Measurements from ENCODE around the gene UNK. TPM values are rescaled to one million over a fixed set of nuclear protein-coding genes. Genes with fewer than 3 reads are reported as not detected.
"Not testable (repeated sequence)": the region's sequence is repeated elsewhere in the genome, so short reads cannot be mapped to it uniquely, and the experiment has no call there.

Gene UNK
- polyA plus RNA-seq, 2 donors = 18.2 to 26.3 TPM

- H3K9me3 ChIP-seq (ENCODE audit: control insufficient read depth in 2 of 2, insufficient read depth in 1 of 2, low read depth in 1 of 2, low read length in 1 of 2) = no peaks in the 10 kb centered on the region
- H3K36me3 ChIP-seq (ENCODE audit: control insufficient read depth in 2 of 2, insufficient read depth in 2 of 2, low read length in 1 of 2) = peaks cover 0 to 59% of the 10 kb centered on the region in 2 donors
- no peak overlapping the region for H3K4me3 ChIP-seq (ENCODE audit: low read depth in 1 of 2, low read length in 2 of 2)
- WGBS, 2 donors = 72 to 78% methylated on average over 26 to 27 of the region's 27 CpGs
- H3K4me1 ChIP-seq (ENCODE audit: control insufficient read depth in 2 of 2, insufficient read depth in 2 of 2, low read length in 1 of 2) = peaks cover 0 to 4% of the 10 kb centered on the region in 2 donors
- H3K27ac ChIP-seq (ENCODE audit: low read depth in 2 of 2, low read length in 1 of 2) = no peak overlapping the region
- no peaks in the 10 kb centered on the region for H3K27me3 ChIP-seq (ENCODE audit: control insufficient read depth in 1 of 2, insufficient read depth in 2 of 2, low read length in 2 of 2)
Measured at GRCh38 chr17:75754378-75755204, 30.0 kb upstream of the UNK start.

DNA sequence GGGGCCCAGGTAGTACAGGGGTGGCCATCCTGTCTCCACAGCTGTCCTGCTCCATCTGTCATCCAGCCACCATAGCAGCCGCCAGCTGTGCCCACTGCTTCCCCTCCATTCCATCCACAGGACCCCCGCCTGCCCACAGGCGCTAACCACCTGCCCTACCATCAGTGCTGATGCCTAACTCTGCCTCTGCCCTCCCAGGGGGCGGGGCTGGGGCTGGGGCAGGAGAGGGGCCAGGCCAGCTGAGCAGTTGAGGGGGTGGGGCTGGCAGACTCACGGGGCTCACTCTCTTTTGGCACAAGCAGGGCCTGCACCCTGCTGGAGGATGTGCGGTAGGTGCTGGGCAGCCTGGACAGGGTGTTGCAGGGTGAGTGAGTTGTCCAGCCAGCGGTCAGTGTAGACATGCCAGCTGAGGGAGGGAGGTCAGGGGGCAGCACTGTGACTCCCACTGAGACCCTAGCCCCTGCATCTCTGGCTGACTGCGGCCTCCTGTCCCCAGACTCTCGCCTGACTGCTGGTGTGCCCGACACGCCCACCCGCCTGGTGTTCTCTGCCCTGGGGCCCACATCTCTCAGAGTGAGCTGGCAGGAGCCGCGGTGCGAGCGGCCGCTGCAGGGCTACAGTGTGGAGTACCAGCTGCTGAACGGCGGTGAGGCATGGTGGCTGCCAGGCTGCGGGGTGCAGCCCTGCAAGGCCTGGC, 29.3 kb upstream of the UNK start:
- Histone ChIP-seq H3K4me3 (ENCODE audit: low read depth in 1 of 2, low read length in 2 of 2) (no peak overlapping the region), H3K27me3 (ENCODE audit: control insufficient read depth in 1 of 2, insufficient read depth in 2 of 2, low read length in 2 of 2) (no peaks in the 10 kb centered on the region), H3K9me3 (ENCODE audit: control insufficient read depth in 2 of 2, insufficient read depth in 1 of 2, low read depth in 1 of 2, low read length in 1 of 2) (no peaks in the 10 kb centered on the region), H3K27ac (ENCODE audit: low read depth in 2 of 2, low read length in 1 of 2) (no peak overlapping the region), H3K36me3 (ENCODE audit: control insufficient read depth in 2 of 2, insufficient read depth in 2 of 2, low read length in 1 of 2) (peaks cover 0 to 57% of the 10 kb centered on the region in 2 donors), H3K4me1 (ENCODE audit: control insufficient read depth in 2 of 2, insufficient read depth in 2 of 2, low read length in 1 of 2) (peaks cover 0 to 4% of the 10 kb centered on the region in 2 donors)
- 58 to 71% methylated on average over 20 of the region's 20 CpGs for WGBS, 2 donors

DNA sequence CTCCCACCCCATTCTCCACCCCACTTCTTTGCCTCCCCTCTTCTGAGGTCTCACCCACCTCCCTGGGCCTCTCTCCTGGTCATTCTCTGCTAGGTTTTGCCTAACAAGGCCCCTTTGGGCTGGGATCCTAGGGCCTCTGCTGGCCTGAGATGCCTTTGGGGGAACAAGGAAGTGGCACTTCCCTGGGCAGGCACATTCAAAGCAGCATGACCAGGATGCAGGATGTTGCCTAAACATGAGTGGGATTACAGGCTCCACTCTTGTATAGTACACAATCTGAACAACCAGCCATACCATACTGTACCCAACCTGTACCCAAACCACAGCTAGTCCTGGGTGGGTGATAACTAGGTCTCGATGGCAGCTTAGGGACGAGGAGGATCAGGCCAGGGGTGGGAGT, 28.6 kb upstream of the UNK start:
- Histone ChIP-seq H3K36me3 (ENCODE audit: control insufficient read depth in 2 of 2, insufficient read depth in 2 of 2, low read length in 1 of 2) (peaks cover 0 to 51% of the 10 kb centered on the region in 2 donors), H3K9me3 (ENCODE audit: control insufficient read depth in 2 of 2, insufficient read depth in 1 of 2, low read depth in 1 of 2, low read length in 1 of 2) (no peaks in the 10 kb centered on the region), H3K4me3 (ENCODE audit: low read depth in 1 of 2, low read length in 2 of 2) (no peak overlapping the region), H3K27me3 (ENCODE audit: control insufficient read depth in 1 of 2, insufficient read depth in 2 of 2, low read length in 2 of 2) (no peaks in the 10 kb centered on the region), H3K4me1 (ENCODE audit: control insufficient read depth in 2 of 2, insufficient read depth in 2 of 2, low read length in 1 of 2) (peaks cover 0 to 4% of the 10 kb centered on the region in 2 donors), H3K27ac (ENCODE audit: low read depth in 2 of 2, low read length in 1 of 2) (no peak overlapping the region)
- WGBS, 2 donors = 94 to 100% methylated on average over 2 of the region's 2 CpGs

GRCh38 chr17:75756451-75757085, 28.0 kb upstream of the UNK start:
- no peak overlapping the region for H3K4me3 ChIP-seq (ENCODE audit: low read depth in 1 of 2, low read length in 2 of 2)
- H3K27me3 ChIP-seq (ENCODE audit: control insufficient read depth in 1 of 2, insufficient read depth in 2 of 2, low read length in 2 of 2) = no peaks in the 10 kb centered on the region
- H3K9me3 ChIP-seq (ENCODE audit: control insufficient read depth in 2 of 2, insufficient read depth in 1 of 2, low read depth in 1 of 2, low read length in 1 of 2) = no peaks in the 10 kb centered on the region
- peaks cover 0 to 50% of the 10 kb centered on the region in 2 donors for H3K36me3 ChIP-seq (ENCODE audit: control insufficient read depth in 2 of 2, insufficient read depth in 2 of 2, low read length in 1 of 2)
- H3K27ac ChIP-seq (ENCODE audit: low read depth in 2 of 2, low read length in 1 of 2) = no peak overlapping the region
- 83 to 87% methylated on average over 24 to 29 of the region's 29 CpGs for WGBS, 2 donors
- peaks cover 0 to 4% of the 10 kb centered on the region in 2 donors for H3K4me1 ChIP-seq (ENCODE audit: control insufficient read depth in 2 of 2, insufficient read depth in 2 of 2, low read length in 1 of 2)

GRCh38 chr17:75757086-75757681, 27.4 kb upstream of the UNK start:
- 87 to 90% methylated on average over 21 of the region's 21 CpGs for WGBS, 2 donors
- peaks cover 0 to 4% of the 10 kb centered on the region in 2 donors for H3K4me1 ChIP-seq (ENCODE audit: control insufficient read depth in 2 of 2, insufficient read depth in 2 of 2, low read length in 1 of 2)

GRCh38 chr17:75758131-75758905, 26.3 kb upstream of the UNK start:
- Histone ChIP-seq H3K27ac (ENCODE audit: low read depth in 2 of 2, low read length in 1 of 2) (no peak overlapping the region), H3K36me3 (ENCODE audit: control insufficient read depth in 2 of 2, insufficient read depth in 2 of 2, low read length in 1 of 2) (peaks cover 0 to 37% of the 10 kb centered on the region in 2 donors), H3K27me3 (ENCODE audit: control insufficient read depth in 1 of 2, insufficient read depth in 2 of 2, low read length in 2 of 2) (no peaks in the 10 kb centered on the region), H3K4me1 (ENCODE audit: control insufficient read depth in 2 of 2, insufficient read depth in 2 of 2, low read length in 1 of 2) (peaks cover 2 to 4% of the 10 kb centered on the region in 2 donors), H3K9me3 (ENCODE audit: control insufficient read depth in 2 of 2, insufficient read depth in 1 of 2, low read depth in 1 of 2, low read length in 1 of 2) (no peaks in the 10 kb centered on the region), H3K4me3 (ENCODE audit: low read depth in 1 of 2, low read length in 2 of 2) (no peak overlapping the region)
- 86 to 88% methylated on average over 41 of the region's 41 CpGs for WGBS, 2 donors

More at GRCh38 chr17:75757086-75757681, 27.4 kb upstream of the UNK start:
- H3K4me3 ChIP-seq (ENCODE audit: low read depth in 1 of 2, low read length in 2 of 2) = no peak overlapping the region
- no peak overlapping the region for H3K27ac ChIP-seq (ENCODE audit: low read depth in 2 of 2, low read length in 1 of 2)
- H3K36me3 ChIP-seq (ENCODE audit: control insufficient read depth in 2 of 2, insufficient read depth in 2 of 2, low read length in 1 of 2) = peaks cover 0 to 45% of the 10 kb centered on the region in 2 donors
- no peaks in the 10 kb centered on the region for H3K9me3 ChIP-seq (ENCODE audit: control insufficient read depth in 2 of 2, insufficient read depth in 1 of 2, low read depth in 1 of 2, low read length in 1 of 2)
- H3K27me3 ChIP-seq (ENCODE audit: control insufficient read depth in 1 of 2, insufficient read depth in 2 of 2, low read length in 2 of 2) = no peaks in the 10 kb centered on the region

- 57 to 66% methylated on average over 3 of the region's 3 CpGs for WGBS, 2 donors
- Histone ChIP-seq H3K9me3 (ENCODE audit: control insufficient read depth in 2 of 2, insufficient read depth in 1 of 2, low read depth in 1 of 2, low read length in 1 of 2) (no peaks in the 10 kb centered on the region), H3K36me3 (ENCODE audit: control insufficient read depth in 2 of 2, insufficient read depth in 2 of 2, low read length in 1 of 2) (peaks cover 0 to 34% of the 10 kb centered on the region in 2 donors), H3K27ac (ENCODE audit: low read depth in 2 of 2, low read length in 1 of 2) (peak overlapping the region in 1 of 2 donors; percentile 63), H3K4me1 (ENCODE audit: control insufficient read depth in 2 of 2, insufficient read depth in 2 of 2, low read length in 1 of 2) (peaks cover 9 to 11% of the 10 kb centered on the region in 2 donors), H3K27me3 (ENCODE audit: control insufficient read depth in 1 of 2, insufficient read depth in 2 of 2, low read length in 2 of 2) (no peaks in the 10 kb centered on the region), H3K4me3 (ENCODE audit: low read depth in 1 of 2, low read length in 2 of 2) (no peak overlapping the region)
Measured at GRCh38 chr17:75759457-75759856, 25.1 kb upstream of the UNK start.

- not testable (repeated sequence) for H3K4me3 ChIP-seq (ENCODE audit: low read depth in 1 of 2, low read length in 2 of 2); H3K27me3 ChIP-seq (ENCODE audit: control insufficient read depth in 1 of 2, insufficient read depth in 2 of 2, low read length in 2 of 2); H3K9me3 ChIP-seq (ENCODE audit: control insufficient read depth in 2 of 2, insufficient read depth in 1 of 2, low read depth in 1 of 2, low read length in 1 of 2)
- Histone ChIP-seq H3K36me3 (ENCODE audit: control insufficient read depth in 2 of 2, insufficient read depth in 2 of 2, low read length in 1 of 2) (peaks cover 0 to 29% of the 10 kb centered on the region in 2 donors), H3K27ac (ENCODE audit: low read depth in 2 of 2, low read length in 1 of 2) (peak overlapping the region in 1 of 2 donors; percentile 63), H3K4me1 (ENCODE audit: control insufficient read depth in 2 of 2, insufficient read depth in 2 of 2, low read length in 1 of 2) (peaks cover 10 to 12% of the 10 kb centered on the region in 2 donors)
- WGBS, 2 donors = 79 to 88% methylated on average over 6 of the region's 6 CpGs
Measured at GRCh38 chr17:75759978-75760640, 24.5 kb upstream of the UNK start.

All from esophagus (tissue), 2 donors.